ENCODE data around the gene HNF1B. TPM values are rescaled to one million over a fixed set of nuclear protein-coding genes. Genes with fewer than 3 reads are reported as not detected.
"Not testable (repeated sequence)": the region's sequence is repeated elsewhere in the genome, so short reads cannot be mapped to it uniquely, and the experiment has no call there.

The HNF1B gene
- total RNA-seq, 2 donors from 2014 or later = 0.14 to 1.4 TPM

GRCh38 chr17:37699285-37699973 is 45.4 kb downstream of the HNF1B start:
- ATAC-seq = no peak
- peak overlapping the region in 1 of 2 donors; percentile 83 for H3K27ac Mint-ChIP-seq
- no peak for DNase-seq (ENCODE audit: low spot score in 2 of 2)

GRCh38 chr17:37698911-37699255 is 46.0 kb downstream of the HNF1B start:
- DNase-seq (ENCODE audit: low spot score in 2 of 2) = no peak
- ATAC-seq = no peak
- peak overlapping the region in 1 of 2 donors; percentile 83 for H3K27ac Mint-ChIP-seq
- H3K36me3 Mint-ChIP-seq = no peaks in the 10 kb centered on the region
- H3K9me3 Mint-ChIP-seq = peaks cover 0 to 4% of the 10 kb centered on the region in 2 donors

More at GRCh38 chr17:37699285-37699973, 45.4 kb downstream of the HNF1B start:
- H3K9me3 Mint-ChIP-seq = peaks cover 0 to 3% of the 10 kb centered on the region in 2 donors
- no peaks in the 10 kb centered on the region for H3K36me3 Mint-ChIP-seq

GRCh38 chr17:37698132-37698910 is 46.5 kb downstream of the HNF1B start:
- H3K36me3 Mint-ChIP-seq = no peaks in the 10 kb centered on the region
- H3K27ac Mint-ChIP-seq = peak overlapping the region in 1 of 2 donors; percentile 83
- H3K9me3 Mint-ChIP-seq = peaks cover 0 to 4% of the 10 kb centered on the region in 2 donors
- DNase-seq (ENCODE audit: low spot score in 2 of 2) = peak in 1 of 2 donors; percentile 58
- peak; percentile 87 to 90 for ATAC-seq

- H3K9me3 Mint-ChIP-seq = peaks cover 0 to 4% of the 10 kb centered on the region in 2 donors
- no peak for ATAC-seq
- no peak for DNase-seq (ENCODE audit: low spot score in 2 of 2)
- no peak overlapping the region for H3K27ac Mint-ChIP-seq
- H3K36me3 Mint-ChIP-seq = no peaks in the 10 kb centered on the region
These were observed 47.5 kb downstream of the HNF1B start for GRCh38 chr17:37697381-37697780.

GRCh38 chr17:37696366-37696765 is 48.5 kb downstream of the HNF1B start:
- ATAC-seq (no peak), DNase-seq (ENCODE audit: low spot score in 2 of 2) (no peak)
- Mint-ChIP-seq H3K9me3 (peaks cover 0 to 4% of the 10 kb centered on the region in 2 donors), H3K27ac (no peak overlapping the region), H3K36me3 (no peaks in the 10 kb centered on the region)

- peaks cover 0 to 4% of the 10 kb centered on the region in 2 donors for H3K9me3 Mint-ChIP-seq
- no peak for ATAC-seq
- DNase-seq (ENCODE audit: low spot score in 2 of 2) = no peak
- H3K36me3 Mint-ChIP-seq = no peaks in the 10 kb centered on the region
- no peak overlapping the region for H3K27ac Mint-ChIP-seq
These were observed 49.1 kb downstream of the HNF1B start for GRCh38 chr17:37695726-37696125.

GRCh38 chr17:37694734-37695133 is 50.1 kb downstream of the HNF1B start:
- ATAC-seq = no peak

GRCh38 chr17:37693328-37693727 is 51.5 kb downstream of the HNF1B start:
- Mint-ChIP-seq H3K36me3 (no peaks in the 10 kb centered on the region), H3K27ac (no peak overlapping the region), H3K9me3 (peaks cover 0 to 4% of the 10 kb centered on the region in 2 donors)
- ATAC-seq (no peak), DNase-seq (ENCODE audit: low spot score in 2 of 2) (no peak)

More at GRCh38 chr17:37694734-37695133, 50.1 kb downstream of the HNF1B start:
- DNase-seq (ENCODE audit: low spot score in 2 of 2) = no peak
- H3K9me3 Mint-ChIP-seq = peaks cover 0 to 4% of the 10 kb centered on the region in 2 donors
- no peak overlapping the region for H3K27ac Mint-ChIP-seq
- no peaks in the 10 kb centered on the region for H3K36me3 Mint-ChIP-seq

GRCh38 chr17:37691807-37692206 is 53.1 kb downstream of the HNF1B start:
- no peak for DNase-seq (ENCODE audit: low spot score in 2 of 2)
- ATAC-seq = no peak
- no peaks in the 10 kb centered on the region for H3K36me3 Mint-ChIP-seq
- H3K27ac Mint-ChIP-seq = no peak overlapping the region
- peaks cover 0 to 4% of the 10 kb centered on the region in 2 donors for H3K9me3 Mint-ChIP-seq

GRCh38 chr17:37689317-37689716 is 55.5 kb downstream of the HNF1B start:
- no peaks in the 10 kb centered on the region for H3K9me3 Mint-ChIP-seq
- H3K36me3 Mint-ChIP-seq = no peaks in the 10 kb centered on the region
- ATAC-seq (no peak), DNase-seq (ENCODE audit: low spot score in 2 of 2) (no peak)
- no peak overlapping the region for H3K27ac Mint-ChIP-seq

- Mint-ChIP-seq H3K9me3 (peaks cover 2 to 8% of the 10 kb centered on the region in 2 donors), H3K36me3 (peaks cover under 1 to 2% of the 10 kb centered on the region in 2 donors), H3K27ac (no peak overlapping the region)
- no peak for DNase-seq (ENCODE audit: low spot score in 2 of 2)
- ATAC-seq = no peak
These were observed 61.3 kb downstream of the HNF1B start for GRCh38 chr17:37683454-37683984.

GRCh38 chr17:37682007-37682406 is 62.9 kb downstream of the HNF1B start:
- Mint-ChIP-seq H3K9me3 (peaks cover 4 to 11% of the 10 kb centered on the region in 2 donors), H3K27ac (peak overlapping the region in 1 of 2 donors; percentile 3), H3K36me3 (peaks cover 5% of the 10 kb centered on the region in 2 donors)
- no peak for ATAC-seq
- DNase-seq (ENCODE audit: low spot score in 2 of 2) = no peak

GRCh38 chr17:37679995-37680394 is 64.9 kb downstream of the HNF1B start:
- not testable (repeated sequence) for ATAC-seq; H3K27ac Mint-ChIP-seq; DNase-seq (ENCODE audit: low spot score in 2 of 2); H3K36me3 Mint-ChIP-seq
- peaks cover 4 to 11% of the 10 kb centered on the region in 2 donors for H3K9me3 Mint-ChIP-seq

GRCh38 chr17:37678036-37678435 is 66.8 kb downstream of the HNF1B start:
- peaks cover 4 to 11% of the 10 kb centered on the region in 2 donors for H3K9me3 Mint-ChIP-seq
- ATAC-seq (no peak), DNase-seq (ENCODE audit: low spot score in 2 of 2) (no peak)
- H3K27ac Mint-ChIP-seq = no peak overlapping the region
- H3K36me3 Mint-ChIP-seq = peaks cover 5% of the 10 kb centered on the region in 2 donors

- H3K36me3 Mint-ChIP-seq = peaks cover 5% of the 10 kb centered on the region in 2 donors
- H3K9me3 Mint-ChIP-seq = peaks cover 4 to 9% of the 10 kb centered on the region in 2 donors
- no peak for ATAC-seq
- H3K27ac Mint-ChIP-seq = no peak overlapping the region
- DNase-seq (ENCODE audit: low spot score in 2 of 2) = no peak
These were observed 67.8 kb downstream of the HNF1B start for GRCh38 chr17:37677021-37677420.

- peaks cover 5% of the 10 kb centered on the region in 2 donors for H3K36me3 Mint-ChIP-seq
- DNase-seq (ENCODE audit: low spot score in 2 of 2) = no peak
- H3K27ac Mint-ChIP-seq = peak overlapping the region in 1 of 2 donors; percentile 55
- ATAC-seq = no peak
- peaks cover 4% of the 10 kb centered on the region in 2 donors for H3K9me3 Mint-ChIP-seq
These were observed 68.5 kb downstream of the HNF1B start for GRCh38 chr17:37676115-37676925.

All from activated naive CD4-positive, alpha-beta T cell treated with anti-CD3 and anti-CD28 coated beads, Interleukin-2, amount 50 U/mL, for 72 hours (primary cell).